Body of pancreas (tissue), 4 donors: ENCODE results near the gene MED15. TPM values are rescaled to one million over a fixed set of nuclear protein-coding genes. Genes with fewer than 3 reads are reported as not detected.

Source experiments
- ATAC-seq: fragments of 150-250 bp; one replicate; pipeline ENCODE4 v1.9.1; 2016
- DNase-seq, 4 donors: peaks; one replicate each; pipeline ENCODE4 v3.0.0-alpha.2; 2019
- H3K27ac ChIP-seq, 4 donors: fragments of 200-600 bp; sonication (generic); 1 replicate in 3 of 4; 2 replicates in 1 of 4; pipeline versions ENCODE4 v1.5.1 to v1.6.1; 2016 to 2019; ENCODE audit warnings: mild to moderate bottlenecking in 1 of 4, mixed read lengths in 1 of 4, moderate library complexity in 1 of 4
- H3K27me3 ChIP-seq, 2 donors: fragments of 200-600 bp; sonication (generic); one replicate each; pipeline ENCODE4 v1.6.0; 2016; ENCODE audit warnings: mild to moderate bottlenecking in 1 of 2
- H3K36me3 ChIP-seq, 2 donors: fragments of 200-600 bp; sonication (generic); replicated peaks in 1 of 2; 2 replicates each; pipeline ENCODE4 v1.5.1; 2016; ENCODE audit warnings: low read depth in 2 of 2; ENCODE audit not compliant: insufficient read depth in 1 of 2
- H3K4me1 ChIP-seq: fragments of 200-600 bp; sonication (generic); one replicate; pipeline ENCODE4 v1.6.0; 2016
- H3K4me3 ChIP-seq, 2 donors: fragments of 200-600 bp; sonication (generic); 1 replicate in 1 of 2; 2 replicates in 1 of 2; pipeline ENCODE4 v1.5.1; 2016 to 2019
- H3K9me3 ChIP-seq, 3 donors: fragments of 200-600 bp; sonication (generic); 1 replicate in 2 of 3; 2 replicates in 1 of 3; pipeline ENCODE4 v1.5.1; 2016
- POLR2A ChIP-seq, 3 donors: fragments of 450-650 bp; IDR thresholded peaks; one replicate each; pipeline ENCODE4 v1.6.1; 2016; ENCODE audit warnings: antibody characterized with exemption in 3 of 3, mild to moderate bottlenecking in 2 of 3
- WGBS, 2 donors: methylation state at CpG; one replicate each; pipeline ENCODE4 v1.1.5; 2017; 5-methylcytosine and 5-hydroxymethylcytosine counted together
- intact Hi-C: fragments of 100-400 bp; cut with DNase I; formaldehyde crosslinking; loops from one replicate; pipeline ENCODE4 v1.15.1; 2023
- total RNA-seq, 2 donors: library from RNA; depleted of rRNA; stranded (reverse); fragments of >200 nt; gene quantifications; one replicate each; pipeline ENCODE4 v1.1.0, GENCODE V29; 2016
- TF ChIP-seq, protein P1 (sequence below), 7 experiments: fragments of 450-650 bp in 4 of 7; fragments of 200-600 bp in 3 of 7; sonication (generic) in 3 of 7; IDR thresholded peaks; one replicate each; pipeline ENCODE4 v1.5.1; 2016 to 2019; ENCODE audit warnings: antibody characterized with exemption in 7 of 7

MED15 gene
- total RNA-seq, 2 donors from 2014 or later = 31.6 to 36.9 TPM

DNA sequence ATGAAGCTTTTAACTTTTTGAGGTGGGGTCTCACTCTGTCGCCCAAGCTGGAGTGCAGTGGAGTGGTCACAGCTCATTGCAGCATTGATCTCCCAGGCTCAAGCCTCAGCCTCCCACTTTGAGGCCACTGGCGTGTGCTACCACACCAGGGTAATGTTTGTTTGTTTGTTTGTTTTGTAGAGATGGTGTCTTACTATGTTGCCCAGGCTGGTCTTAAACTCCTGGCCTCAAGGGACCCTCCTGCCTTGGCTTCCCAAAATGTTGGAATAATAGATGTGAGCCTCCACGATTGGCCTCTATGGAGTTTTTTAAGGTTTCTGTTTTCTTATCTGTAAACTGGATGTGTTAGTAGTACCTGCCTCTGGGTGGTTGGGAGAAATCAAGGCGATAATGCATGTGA lies 41.4 kb downstream of the MED15 start:
- no peak for DNase-seq
- peaks cover 0 to 2% of the 10 kb centered on the region in 2 donors for H3K36me3 ChIP-seq
- no peak for TF ChIP-seq POLR2A (IDR thresholded peaks at IDR 0.05)
- TF ChIP-seq, protein P1, sequence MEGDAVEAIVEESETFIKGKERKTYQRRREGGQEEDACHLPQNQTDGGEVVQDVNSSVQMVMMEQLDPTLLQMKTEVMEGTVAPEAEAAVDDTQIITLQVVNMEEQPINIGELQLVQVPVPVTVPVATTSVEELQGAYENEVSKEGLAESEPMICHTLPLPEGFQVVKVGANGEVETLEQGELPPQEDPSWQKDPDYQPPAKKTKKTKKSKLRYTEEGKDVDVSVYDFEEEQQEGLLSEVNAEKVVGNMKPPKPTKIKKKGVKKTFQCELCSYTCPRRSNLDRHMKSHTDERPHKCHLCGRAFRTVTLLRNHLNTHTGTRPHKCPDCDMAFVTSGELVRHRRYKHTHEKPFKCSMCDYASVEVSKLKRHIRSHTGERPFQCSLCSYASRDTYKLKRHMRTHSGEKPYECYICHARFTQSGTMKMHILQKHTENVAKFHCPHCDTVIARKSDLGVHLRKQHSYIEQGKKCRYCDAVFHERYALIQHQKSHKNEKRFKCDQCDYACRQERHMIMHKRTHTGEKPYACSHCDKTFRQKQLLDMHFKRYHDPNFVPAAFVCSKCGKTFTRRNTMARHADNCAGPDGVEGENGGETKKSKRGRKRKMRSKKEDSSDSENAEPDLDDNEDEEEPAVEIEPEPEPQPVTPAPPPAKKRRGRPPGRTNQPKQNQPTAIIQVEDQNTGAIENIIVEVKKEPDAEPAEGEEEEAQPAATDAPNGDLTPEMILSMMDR (IDR thresholded peaks at IDR 0.05) = no peak
- no peak for ATAC-seq
- intact Hi-C loops = no loop called here
- peaks cover 29% of the 10 kb centered on the region for H3K4me1 ChIP-seq
- H3K27ac ChIP-seq = peak overlapping the region in 1 of 4 donors; percentile 9
- H3K9me3 ChIP-seq = no peaks in the 10 kb centered on the region
- no peak overlapping the region for H3K4me3 ChIP-seq
- 88 to 89% methylated on average over 4 of the region's 4 CpGs for WGBS, 2 donors
- no peaks in the 10 kb centered on the region for H3K27me3 ChIP-seq

DNA sequence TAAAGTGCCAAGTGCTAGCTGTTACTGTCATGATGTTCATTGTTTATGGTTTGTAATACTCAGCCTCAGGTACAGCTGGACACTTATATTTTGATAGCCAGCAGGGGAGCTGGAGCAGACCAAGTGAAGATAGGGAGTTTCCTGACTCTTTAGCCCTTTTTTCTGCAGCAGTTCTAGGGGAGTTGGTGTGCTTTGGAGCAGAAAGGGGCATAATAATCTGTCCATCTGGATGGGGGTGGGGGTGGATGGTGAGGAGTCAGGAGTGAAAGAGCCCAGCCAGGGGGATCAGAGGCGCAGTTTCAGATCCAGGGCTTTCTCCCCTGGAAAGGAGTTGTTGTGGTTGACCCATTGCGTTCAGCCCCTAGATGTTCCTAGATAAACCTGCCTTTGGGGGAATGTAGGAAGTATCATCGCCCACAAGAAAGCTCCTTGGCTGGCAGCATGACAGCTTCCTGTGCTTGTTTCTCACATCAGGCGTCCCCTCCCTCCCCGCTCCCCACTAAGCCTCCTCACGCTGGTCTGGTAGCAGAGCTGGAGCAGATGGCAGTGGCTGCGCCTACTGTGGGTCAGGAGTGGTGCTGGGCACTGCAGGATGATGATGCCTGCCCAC lies 41.9 kb downstream of the MED15 start:
- intact Hi-C loops = no loop called here
- H3K4me3 ChIP-seq = no peak overlapping the region
- H3K4me1 ChIP-seq = peaks cover 32% of the 10 kb centered on the region
- H3K36me3 ChIP-seq = no peaks in the 10 kb centered on the region
- no peak for TF ChIP-seq POLR2A (IDR thresholded peaks at IDR 0.05)
- TF ChIP-seq, protein P1 (IDR thresholded peaks at IDR 0.05) = no peak
- no peaks in the 10 kb centered on the region for H3K9me3 ChIP-seq
- 72 to 77% methylated on average over 6 to 7 of the region's 7 CpGs for WGBS, 2 donors
- H3K27ac ChIP-seq = peak overlapping the region in 1 of 4 donors; percentile 37
- DNase-seq (peak in 2 of 4 donors; percentile 34 to 36), ATAC-seq (no peak)
- no peaks in the 10 kb centered on the region for H3K27me3 ChIP-seq

DNA sequence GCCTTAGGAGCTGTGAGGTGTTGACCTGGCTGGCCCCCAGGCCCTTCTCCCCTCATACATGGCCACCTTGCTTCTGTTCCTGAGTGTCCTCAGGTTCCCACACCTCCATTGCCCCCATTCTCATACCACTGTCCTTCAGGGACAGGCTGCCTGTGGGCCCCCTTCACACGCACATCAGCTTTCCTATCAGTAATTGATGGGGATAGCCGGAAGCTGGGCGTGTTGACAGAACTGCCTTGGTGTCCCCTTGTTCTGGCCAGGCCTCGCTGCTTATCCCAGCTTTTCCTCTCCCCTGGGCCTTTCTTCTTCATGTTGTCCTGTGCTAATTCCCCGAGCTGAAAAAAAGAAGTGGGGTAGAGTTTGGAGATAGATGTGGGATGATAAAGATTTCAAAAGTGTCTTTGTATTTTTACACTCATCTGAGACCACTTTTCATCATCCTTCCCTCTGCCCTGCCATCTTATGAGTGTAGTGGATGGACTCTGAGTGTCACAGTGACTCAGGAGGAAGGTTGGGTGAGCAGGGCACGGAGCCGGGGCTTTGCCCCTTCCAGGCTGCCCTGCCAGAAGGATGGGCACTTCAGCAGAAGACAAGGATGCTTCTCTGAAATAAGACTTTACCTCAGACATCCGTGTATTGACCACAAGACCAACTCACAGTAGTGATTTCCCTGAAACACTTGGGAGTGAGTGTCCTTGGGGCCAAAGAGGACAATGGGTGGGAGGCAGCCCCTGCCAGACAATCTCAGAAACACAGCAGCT lies 42.8 kb downstream of the MED15 start:
- ATAC-seq (no peak), DNase-seq (no peak)
- no peaks in the 10 kb centered on the region for H3K9me3 ChIP-seq
- no peaks in the 10 kb centered on the region for H3K27me3 ChIP-seq
- TF ChIP-seq, protein P1 (IDR thresholded peaks at IDR 0.05) = no peak
- TF ChIP-seq POLR2A (IDR thresholded peaks at IDR 0.05) = no peak
- H3K27ac ChIP-seq = peak overlapping the region; percentile 76 to 90 (median 86)
- intact Hi-C loops = no loop called here
- H3K36me3 ChIP-seq = no peaks in the 10 kb centered on the region
- peaks cover 32% of the 10 kb centered on the region for H3K4me1 ChIP-seq
- 87% methylated on average over 8 of the region's 8 CpGs for WGBS, 2 donors
- no peak overlapping the region for H3K4me3 ChIP-seq

DNA sequence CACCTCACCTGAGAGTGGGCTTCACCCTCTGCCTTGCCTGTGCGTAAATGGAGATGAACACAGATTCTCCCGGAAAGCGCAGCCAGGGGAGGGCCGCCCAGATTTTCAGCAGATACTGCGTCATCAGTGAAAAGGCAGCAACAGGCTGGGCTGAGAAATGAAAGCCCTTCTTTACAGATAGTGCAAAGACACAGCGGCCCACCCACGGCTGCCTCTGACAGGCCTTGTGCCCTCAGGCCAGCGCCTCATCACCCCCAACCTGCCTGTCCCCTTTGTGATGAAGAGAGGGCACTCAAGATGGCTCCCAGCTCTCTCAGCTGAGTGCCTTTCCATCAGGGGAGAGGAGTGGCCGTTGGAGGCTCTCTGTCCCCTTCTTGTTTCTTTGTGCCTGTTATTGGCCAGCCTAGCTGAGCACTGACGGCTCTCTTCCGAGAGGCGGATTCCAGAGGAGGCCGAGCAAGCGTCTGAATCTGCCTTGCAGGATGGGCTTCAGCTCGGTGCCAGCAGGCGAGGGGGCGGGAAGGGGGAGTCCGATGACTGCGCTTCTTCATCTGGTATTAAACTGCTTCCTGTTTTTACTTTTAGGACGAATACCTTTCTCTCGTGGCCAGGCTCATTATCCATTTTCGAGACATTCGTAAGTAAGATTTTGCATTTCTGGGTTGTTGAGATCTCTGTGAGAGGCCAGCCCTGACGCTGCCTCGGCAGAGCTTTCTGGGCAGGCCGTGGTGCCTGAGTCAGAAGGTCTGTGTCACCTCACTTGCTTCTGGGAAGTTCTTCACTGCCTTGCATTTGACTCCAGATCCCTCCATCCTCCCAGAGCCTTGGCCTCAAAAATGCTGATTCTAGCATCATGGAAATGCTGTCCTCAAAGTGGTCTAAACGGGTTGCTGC lies 43.7 kb downstream of the MED15 start:
- H3K36me3 ChIP-seq = peaks cover 0 to 2% of the 10 kb centered on the region in 2 donors
- no peak for ATAC-seq
- peaks cover 32% of the 10 kb centered on the region for H3K4me1 ChIP-seq
- no peaks in the 10 kb centered on the region for H3K27me3 ChIP-seq
- no peaks in the 10 kb centered on the region for H3K9me3 ChIP-seq
- WGBS, 2 donors = 76 to 86% methylated on average over 26 to 27 of the region's 27 CpGs
- intact Hi-C loops = no loop called here
- TF ChIP-seq, protein P1 (IDR thresholded peaks at IDR 0.05) = no peak
- TF ChIP-seq POLR2A (IDR thresholded peaks at IDR 0.05) = no peak
- H3K4me3 ChIP-seq = no peak overlapping the region
- H3K27ac ChIP-seq = peak overlapping the region; percentile 76 to 90 (median 86)
- peak in 1 of 4 donors; percentile 34 for DNase-seq
